ENCODE measurements around the gene LINC00237. TPM values are rescaled to one million over a fixed set of nuclear protein-coding genes. Genes with fewer than 3 reads are reported as not detected.

LINC00237 gene
- total and polyA plus RNA-seq, 10 donors: 0.05 TPM; not detected in 9

- Histone ChIP-seq H3K4me1 (no peaks in the 10 kb centered on the region), H3K4me3 (no peak overlapping the region), H3K27me3 (replicated peaks in 1 of 7) (peaks cover 0 to 44% (median 0%) of the 10 kb centered on the region in 7 donors), H3K9me3 (no peaks in the 10 kb centered on the region), H3K27ac (no peak overlapping the region), H3K36me3 (no peaks in the 10 kb centered on the region)
- no peak for DNase-seq
- intact Hi-C loops (cut with DNase I; ENCODE audit: low total_unique reads): no loop called here
- TF ChIP-seq CTCF (IDR thresholded peaks at IDR 0.05 in 8 of 11, conservative IDR thresholded peaks at IDR 0.05 in 3 of 11): no peak
- TF ChIP-seq POLR2A (IDR thresholded peaks at IDR 0.05): no peak
- no peak for TF ChIP-seq POLR2AphosphoS5 (IDR thresholded peaks at IDR 0.05)
- 72 to 83% (median 79%) methylated on average over 4 of the region's 4 CpGs for WGBS, 5 donors
These were observed 11.4 kb upstream of the LINC00237 start for GRCh38 chr20:21117521-21117920.

- Histone ChIP-seq H3K4me1 (no peaks in the 10 kb centered on the region), H3K27me3 (replicated peaks in 1 of 7) (peaks cover 0 to 55% (median 0%) of the 10 kb centered on the region in 7 donors), H3K27ac (no peak overlapping the region), H3K36me3 (no peaks in the 10 kb centered on the region), H3K4me3 (no peak overlapping the region), H3K9me3 (no peaks in the 10 kb centered on the region)
- TF ChIP-seq POLR2AphosphoS5 (IDR thresholded peaks at IDR 0.05) (no peak), CTCF (IDR thresholded peaks at IDR 0.05 in 8 of 11, conservative IDR thresholded peaks at IDR 0.05 in 3 of 11) (no peak), POLR2A (IDR thresholded peaks at IDR 0.05) (no peak)
- no peak for DNase-seq
- 88 to 93% (median 92%) methylated on average over 15 of the region's 15 CpGs for WGBS, 5 donors
- intact Hi-C loops (cut with DNase I; ENCODE audit: low total_unique reads): no loop called here
These were observed 8.4 kb upstream of the LINC00237 start for GRCh38 chr20:21114584-21114983.

- H3K27ac ChIP-seq: no peak overlapping the region
- no peaks in the 10 kb centered on the region for H3K36me3 ChIP-seq
- WGBS, 5 donors: 83 to 91% (median 90%) methylated on average over 4 of the region's 4 CpGs
- intact Hi-C loops (cut with DNase I; ENCODE audit: low total_unique reads): no loop called here
- no peak overlapping the region for H3K4me3 ChIP-seq
- H3K4me1 ChIP-seq: no peaks in the 10 kb centered on the region
- DNase-seq: no peak
- no peak for TF ChIP-seq POLR2AphosphoS5 (IDR thresholded peaks at IDR 0.05)
- no peak for TF ChIP-seq CTCF (IDR thresholded peaks at IDR 0.05 in 8 of 11, conservative IDR thresholded peaks at IDR 0.05 in 3 of 11)
- no peak for TF ChIP-seq POLR2A (IDR thresholded peaks at IDR 0.05)
- H3K27me3 ChIP-seq (replicated peaks in 1 of 7): peaks cover 0 to 57% (median 7%) of the 10 kb centered on the region in 7 donors
- no peaks in the 10 kb centered on the region for H3K9me3 ChIP-seq
These were observed 7.5 kb upstream of the LINC00237 start for GRCh38 chr20:21113697-21114096.

- no peak overlapping the region for H3K27ac ChIP-seq
- intact Hi-C loops (cut with DNase I; ENCODE audit: low total_unique reads): no loop called here
These were observed 5.3 kb upstream of the LINC00237 start for GRCh38 chr20:21111416-21111815.

More at GRCh38 chr20:21111416-21111815, 5.3 kb upstream of the LINC00237 start:
- no peaks in the 10 kb centered on the region for H3K36me3 ChIP-seq
- no peak overlapping the region for H3K4me3 ChIP-seq
- H3K4me1 ChIP-seq: peaks cover 0 to 2% (median under 1%) of the 10 kb centered on the region in 6 donors
- TF ChIP-seq POLR2A (IDR thresholded peaks at IDR 0.05) (no peak), CTCF (IDR thresholded peaks at IDR 0.05 in 8 of 11, conservative IDR thresholded peaks at IDR 0.05 in 3 of 11) (no peak), POLR2AphosphoS5 (IDR thresholded peaks at IDR 0.05) (no peak)
- H3K27me3 ChIP-seq (replicated peaks in 1 of 7): peaks cover 0 to 61% (median 27%) of the 10 kb centered on the region in 7 donors
- no peak for DNase-seq
- 74 to 94% (median 85%) methylated on average over 2 of the region's 2 CpGs for WGBS, 5 donors
- no peaks in the 10 kb centered on the region for H3K9me3 ChIP-seq
